ENCODE measurements around the gene ONECUT2. TPM values are rescaled to one million over a fixed set of nuclear protein-coding genes. Genes with fewer than 3 reads are reported as not detected.

ONECUT2 gene
- total RNA-seq, 1 experiment from 2014 or later, result 1.2 TPM

GRCh38 chr18:57397440-57398132 lies 37.6 kb upstream of the ONECUT2 start:
- TF ChIP-seq EZH2 (IDR thresholded peaks at IDR 0.05; ENCODE audit: borderline replicate concordance, low read depth, low read length, poor library complexity, severe bottlenecking) (no peak), CTCF (conservative IDR thresholded peaks at IDR 0.05; ENCODE audit: low read depth, low read length) (no peak)
- CTCF ChIA-PET, result no interaction called here

GRCh38 chr18:57404345-57404744 lies 30.8 kb upstream of the ONECUT2 start:
- no peak overlapping the region for H3K4me3 ChIP-seq (ENCODE audit: low read depth, low read length, poor library complexity, severe bottlenecking)
- BruUV-seq (replicated peaks), result no TSS peak
- no peaks in the 10 kb centered on the region for H3K36me3 ChIP-seq (ENCODE audit: insufficient read depth, low read length, poor library complexity, severe bottlenecking)
- ChIA-PET CTCF (no interaction called here), POLR2A (ENCODE audit: low non-redundant PET) (no interaction called here)
- H3K27ac ChIP-seq (ENCODE audit: low read depth, low read length, poor library complexity, severe bottlenecking), result no peak overlapping the region
- no peaks in the 10 kb centered on the region for H3K4me1 ChIP-seq (ENCODE audit: insufficient read depth, low read length, poor library complexity, severe bottlenecking)
- DNase-seq (ENCODE audit: low spot score), result no peak
- H3K9me3 ChIP-seq (ENCODE audit: low read depth, low read length, poor library complexity, severe bottlenecking), result no peaks in the 10 kb centered on the region
- peaks cover 52% of the 10 kb centered on the region for H3K27me3 ChIP-seq (replicated peaks; ENCODE audit: insufficient read depth, low read depth, low read length, poor library complexity)
- intact Hi-C loops (cut with micrococcal nuclease; ENCODE audit: unreplicated experiment), result no loop called here
- TF ChIP-seq EZH2 (IDR thresholded peaks at IDR 0.05; ENCODE audit: borderline replicate concordance, low read depth, low read length, poor library complexity, severe bottlenecking) (no peak), CTCF (conservative IDR thresholded peaks at IDR 0.05; ENCODE audit: low read depth, low read length) (no peak)

More at GRCh38 chr18:57397440-57398132, 37.6 kb upstream of the ONECUT2 start:
- no peaks in the 10 kb centered on the region for H3K4me1 ChIP-seq (ENCODE audit: insufficient read depth, low read length, poor library complexity, severe bottlenecking)
- H3K36me3 ChIP-seq (ENCODE audit: insufficient read depth, low read length, poor library complexity, severe bottlenecking), result no peaks in the 10 kb centered on the region
- H3K27ac ChIP-seq (ENCODE audit: low read depth, low read length, poor library complexity, severe bottlenecking), result no peak overlapping the region
- peak; percentile 10 for DNase-seq (ENCODE audit: low spot score)
- intact Hi-C loops (cut with micrococcal nuclease; ENCODE audit: unreplicated experiment), result no loop called here
- peaks cover 23% of the 10 kb centered on the region for H3K27me3 ChIP-seq (replicated peaks; ENCODE audit: insufficient read depth, low read depth, low read length, poor library complexity)
- H3K4me3 ChIP-seq (ENCODE audit: low read depth, low read length, poor library complexity, severe bottlenecking), result no peak overlapping the region
- POLR2A ChIA-PET (ENCODE audit: low non-redundant PET), result no interaction called here
- no TSS peak for BruUV-seq (replicated peaks)
- H3K9me3 ChIP-seq (ENCODE audit: low read depth, low read length, poor library complexity, severe bottlenecking), result no peaks in the 10 kb centered on the region

GRCh38 chr18:57409650-57410049 lies 25.5 kb upstream of the ONECUT2 start:
- no peaks in the 10 kb centered on the region for H3K9me3 ChIP-seq (ENCODE audit: low read depth, low read length, poor library complexity, severe bottlenecking)
- H3K4me3 ChIP-seq (ENCODE audit: low read depth, low read length, poor library complexity, severe bottlenecking), result no peak overlapping the region
- no TSS peak for BruUV-seq (replicated peaks)
- ChIA-PET CTCF (no interaction called here), POLR2A (ENCODE audit: low non-redundant PET) (no interaction called here)
- no peak for DNase-seq (ENCODE audit: low spot score)
- peaks cover 73% of the 10 kb centered on the region for H3K27me3 ChIP-seq (replicated peaks; ENCODE audit: insufficient read depth, low read depth, low read length, poor library complexity)
- H3K36me3 ChIP-seq (ENCODE audit: insufficient read depth, low read length, poor library complexity, severe bottlenecking), result no peaks in the 10 kb centered on the region
- no peaks in the 10 kb centered on the region for H3K4me1 ChIP-seq (ENCODE audit: insufficient read depth, low read length, poor library complexity, severe bottlenecking)
- no peak overlapping the region for H3K27ac ChIP-seq (ENCODE audit: low read depth, low read length, poor library complexity, severe bottlenecking)
- TF ChIP-seq CTCF (conservative IDR thresholded peaks at IDR 0.05; ENCODE audit: low read depth, low read length) (no peak), EZH2 (IDR thresholded peaks at IDR 0.05; ENCODE audit: borderline replicate concordance, low read depth, low read length, poor library complexity, severe bottlenecking) (no peak)
- intact Hi-C loops (cut with micrococcal nuclease; ENCODE audit: unreplicated experiment), result no loop called here
